ENCODE measurements around the gene MEF2D.

MEF2D gene

DNA sequence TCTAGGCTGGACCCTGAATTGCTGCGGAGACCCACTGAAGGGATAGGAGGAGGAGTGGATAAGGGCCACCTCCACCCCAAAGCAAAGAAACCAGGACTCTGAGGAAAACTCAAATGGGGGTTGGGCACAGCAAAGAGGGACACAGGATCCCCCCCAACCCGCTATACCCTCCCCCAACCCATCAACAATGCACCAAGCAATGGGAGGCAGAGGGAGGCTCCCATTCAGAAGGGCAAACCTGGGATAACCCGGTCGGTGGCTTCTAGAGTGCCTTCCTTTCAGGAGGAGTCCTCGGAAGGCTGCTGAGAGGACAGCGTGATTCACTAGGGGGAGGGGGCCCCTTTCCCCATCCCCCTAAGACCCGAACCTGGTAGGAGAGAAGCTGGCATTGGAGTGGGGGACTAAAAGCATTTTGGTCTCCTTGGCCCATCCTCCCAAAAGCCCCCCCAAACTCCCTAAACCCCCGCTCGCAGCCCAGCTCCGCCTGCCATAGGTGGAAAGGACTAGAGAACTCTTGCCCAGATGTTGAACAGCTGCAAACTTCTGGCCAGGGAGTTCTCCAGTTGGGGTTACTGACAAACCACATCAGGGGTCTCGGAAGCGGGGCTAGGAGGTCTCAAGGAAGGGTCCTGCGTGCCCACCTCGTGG is 1.3 kb downstream of the MEF2D start:
- no peak for FAIRE-seq

DNA sequence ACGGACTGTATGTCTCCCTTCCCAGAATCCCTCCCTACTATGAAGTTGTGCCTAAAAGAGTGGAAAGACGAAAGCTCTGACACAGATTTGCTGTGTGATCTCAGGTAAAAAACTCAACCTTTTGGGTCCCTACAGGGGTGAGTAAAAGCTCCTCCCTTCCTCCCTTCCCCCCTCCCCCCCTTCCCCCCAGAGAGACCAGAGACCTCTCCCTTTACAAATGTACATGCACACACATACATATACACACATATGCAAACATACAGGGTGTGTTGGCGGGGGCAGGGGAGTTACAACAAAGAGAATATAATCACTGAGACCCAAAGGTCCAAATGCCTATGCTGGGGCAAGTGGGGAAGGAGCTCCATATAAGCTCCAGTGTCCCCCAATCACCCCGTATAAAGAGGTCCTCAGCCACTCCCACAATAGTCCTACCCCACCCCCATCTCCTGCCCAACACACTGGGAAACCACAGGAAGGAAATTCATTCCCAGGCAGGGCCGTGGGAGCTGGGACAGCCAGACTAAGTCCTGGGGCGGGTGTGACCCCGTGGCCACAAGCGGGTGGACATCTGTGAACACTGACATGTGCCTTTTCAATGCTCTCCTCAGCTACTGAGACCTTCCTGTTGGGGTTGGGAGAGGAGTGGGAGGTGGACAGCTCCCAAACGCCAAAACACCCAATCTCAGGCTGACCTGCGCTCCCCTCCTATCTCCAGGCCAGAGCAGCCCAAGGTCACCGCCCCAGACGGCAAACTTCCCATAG is 2.0 kb downstream of the MEF2D start:
- FAIRE-seq = no peak

DNA sequence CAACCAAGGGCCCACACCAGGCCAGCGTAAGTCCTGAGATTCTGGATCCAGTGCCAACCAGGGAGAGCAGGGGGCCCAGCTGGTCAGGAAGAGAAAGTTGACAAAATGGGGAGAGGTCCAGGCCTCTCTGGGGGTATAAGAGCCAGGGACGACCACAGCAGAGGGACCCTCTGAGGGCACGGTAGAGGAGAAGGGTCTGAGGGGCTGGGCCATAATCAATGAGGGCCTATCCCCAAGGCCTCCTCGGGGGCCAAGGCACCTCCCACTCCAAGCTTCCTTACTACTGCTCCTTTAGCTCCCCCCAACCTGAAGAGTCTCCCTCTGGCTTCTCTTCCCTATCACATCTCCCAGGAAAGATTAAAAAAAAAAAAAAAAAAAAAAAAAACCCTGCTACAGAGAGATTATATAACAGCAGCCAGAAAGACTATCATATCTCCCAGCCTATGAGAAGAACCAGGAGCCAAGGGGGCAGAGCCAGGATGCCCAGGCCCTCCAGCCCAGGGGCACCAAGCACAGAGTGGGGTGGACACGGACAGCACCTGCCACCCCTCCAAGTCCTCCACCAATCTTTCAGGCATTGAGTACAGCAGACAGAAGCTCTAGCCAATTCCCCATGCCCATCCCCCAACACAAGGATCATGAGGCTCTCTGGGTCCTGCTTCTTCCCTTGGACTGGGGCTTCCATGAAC is 2.7 kb downstream of the MEF2D start:
- FAIRE-seq = no peak

DNA sequence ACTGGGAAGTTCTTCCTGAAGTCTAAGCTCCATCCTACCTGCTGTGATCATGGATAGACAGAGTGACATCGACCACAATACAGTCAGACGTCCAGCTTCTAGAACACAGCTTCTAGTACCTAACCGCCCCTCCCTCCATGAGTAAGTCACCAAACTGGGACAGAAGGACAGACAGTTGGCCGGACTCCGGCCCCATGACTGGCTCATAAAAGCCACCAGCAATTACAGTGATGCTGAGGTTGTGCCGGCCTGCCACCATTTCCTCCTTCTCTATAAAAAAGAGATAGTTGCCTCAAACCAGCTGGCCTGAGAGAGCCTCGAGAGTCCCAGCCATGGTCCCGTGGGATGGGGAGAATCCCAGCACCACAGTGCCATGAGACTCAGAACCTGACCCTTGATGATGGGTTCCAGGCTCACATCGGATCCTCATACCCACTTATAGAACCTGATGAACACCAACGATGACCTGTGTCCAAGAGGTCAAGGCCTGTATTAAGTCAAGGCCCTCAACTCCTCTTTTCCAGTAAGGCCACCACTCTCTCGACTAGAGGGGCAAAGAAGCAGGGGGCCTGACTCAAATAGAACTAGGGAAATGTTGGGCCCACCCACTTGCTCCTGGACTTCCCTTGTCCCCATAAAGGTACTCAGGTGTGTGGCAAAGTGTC is 3.4 kb downstream of the MEF2D start:
- FAIRE-seq = no peak

- no peak for FAIRE-seq
Observed at GRCh38 chr1:156496211-156496761, 4.3 kb downstream of the MEF2D start.

- no peak for FAIRE-seq
Observed at GRCh38 chr1:156495401-156496140, 5.0 kb downstream of the MEF2D start.

DNA sequence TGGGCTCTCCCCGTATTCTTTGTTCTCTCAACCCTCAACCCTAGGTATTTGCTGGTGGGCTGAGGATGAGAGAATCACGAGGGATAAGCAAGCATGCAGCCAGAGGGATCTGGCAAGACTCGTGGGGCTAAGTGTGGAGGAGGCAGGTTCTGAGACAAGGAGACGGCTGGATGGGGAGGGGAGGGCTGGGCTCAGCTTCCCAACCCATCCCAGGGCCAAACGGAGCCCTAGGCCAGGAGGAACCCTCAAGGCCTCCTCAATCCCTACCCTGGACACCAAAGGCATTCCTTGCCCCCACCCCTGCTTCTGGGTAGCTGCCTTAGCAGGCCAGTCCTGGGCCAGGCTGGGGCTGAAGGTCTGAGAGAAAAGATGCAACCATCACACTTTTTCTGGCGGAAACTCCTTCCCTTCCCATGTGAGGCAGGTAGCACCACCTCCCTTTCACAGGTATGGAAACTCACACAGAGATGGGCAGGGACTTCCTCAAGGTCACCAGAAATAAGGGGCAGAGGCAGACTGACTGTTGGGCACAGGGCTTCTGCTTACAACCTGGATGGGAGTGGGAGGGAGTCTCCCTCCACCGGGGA is 6.2 kb downstream of the MEF2D start:
- no peak for FAIRE-seq

DNA sequence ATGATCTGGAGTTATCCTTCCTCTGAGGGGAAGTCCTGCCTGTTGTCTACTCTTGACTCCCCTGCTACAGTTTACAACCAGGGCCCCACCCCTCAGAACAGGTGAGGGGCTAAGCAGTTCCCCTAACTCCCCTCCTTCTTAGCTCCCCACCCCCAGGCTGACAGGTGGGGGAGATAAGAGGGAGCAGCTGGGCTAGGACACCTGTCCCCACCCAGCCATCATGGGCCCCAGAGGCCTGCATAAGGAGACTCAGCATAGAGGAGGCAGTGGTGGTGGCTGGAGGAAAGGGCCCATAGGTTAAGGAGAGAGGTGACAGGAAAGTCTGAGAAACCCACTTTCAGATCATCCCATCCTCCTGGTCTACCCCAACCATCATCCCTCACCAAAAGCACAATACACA is 6.8 kb downstream of the MEF2D start:
- no peak for FAIRE-seq

GRCh38 chr1:156493154-156493631 is 7.4 kb downstream of the MEF2D start:
- no peak for FAIRE-seq

DNA sequence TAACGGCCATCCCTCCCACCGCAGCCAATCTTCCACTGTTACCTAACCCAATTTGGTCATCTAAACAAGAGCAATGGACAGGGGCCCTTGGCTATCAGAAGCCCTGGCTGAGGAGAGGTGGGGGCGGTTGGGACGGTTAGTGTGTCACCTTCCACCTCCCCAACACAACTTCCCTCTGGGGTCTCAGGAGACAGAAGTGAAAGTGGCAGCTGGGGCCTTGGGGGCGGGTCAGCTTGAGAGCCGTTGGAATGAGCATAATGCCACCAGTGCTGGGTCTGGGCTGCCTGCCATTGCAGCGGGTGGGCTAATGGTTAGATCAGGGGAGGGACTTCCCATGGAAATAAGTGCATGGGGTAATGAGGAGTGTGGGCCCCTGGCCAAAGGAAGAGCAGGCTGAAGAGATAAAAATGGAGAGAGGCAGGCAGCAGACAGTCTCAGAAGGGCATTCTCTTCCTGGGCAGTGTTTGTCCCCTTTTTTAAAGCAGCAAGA is 7.9 kb downstream of the MEF2D start:
- FAIRE-seq = no peak

- no peak for FAIRE-seq
Observed at GRCh38 chr1:156492013-156492590, 8.5 kb downstream of the MEF2D start.

GRCh38 chr1:156491151-156491949 is 9.2 kb downstream of the MEF2D start:
- FAIRE-seq = no peak

DNA sequence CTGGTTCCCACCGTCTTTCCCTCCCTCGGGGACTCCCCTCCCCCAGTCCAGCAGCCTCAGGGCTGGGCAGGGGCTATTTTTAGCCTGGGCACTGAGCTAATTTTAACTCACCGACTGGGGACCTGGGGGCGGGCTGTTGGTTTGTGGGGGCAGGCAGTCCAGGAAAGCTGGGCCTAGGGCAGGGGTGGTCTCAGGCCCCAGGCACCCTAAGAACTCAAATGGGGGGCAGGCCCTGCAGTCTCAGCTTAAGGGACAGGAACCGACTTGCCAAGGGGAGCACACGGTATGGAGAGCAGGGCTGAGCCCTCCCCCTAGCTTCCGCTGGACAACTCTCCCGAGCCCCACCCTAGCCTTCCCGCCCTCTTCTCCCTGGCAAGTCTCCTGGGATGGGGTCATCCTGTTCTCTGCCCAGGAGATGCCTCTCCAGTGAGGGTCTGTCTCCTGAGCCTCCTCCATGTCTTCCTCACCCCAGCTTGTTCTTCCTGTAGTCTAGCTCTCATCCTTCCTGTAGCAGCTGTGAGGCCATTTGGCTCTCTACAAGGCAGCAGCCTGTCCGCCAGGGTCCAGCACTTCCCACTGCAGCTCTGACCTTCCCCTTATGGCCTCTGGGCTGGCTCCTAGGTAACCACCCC is 10.1 kb downstream of the MEF2D start:
- FAIRE-seq = no peak

- no peak for FAIRE-seq
Observed at GRCh38 chr1:156489935-156490293, 10.7 kb downstream of the MEF2D start.

DNA sequence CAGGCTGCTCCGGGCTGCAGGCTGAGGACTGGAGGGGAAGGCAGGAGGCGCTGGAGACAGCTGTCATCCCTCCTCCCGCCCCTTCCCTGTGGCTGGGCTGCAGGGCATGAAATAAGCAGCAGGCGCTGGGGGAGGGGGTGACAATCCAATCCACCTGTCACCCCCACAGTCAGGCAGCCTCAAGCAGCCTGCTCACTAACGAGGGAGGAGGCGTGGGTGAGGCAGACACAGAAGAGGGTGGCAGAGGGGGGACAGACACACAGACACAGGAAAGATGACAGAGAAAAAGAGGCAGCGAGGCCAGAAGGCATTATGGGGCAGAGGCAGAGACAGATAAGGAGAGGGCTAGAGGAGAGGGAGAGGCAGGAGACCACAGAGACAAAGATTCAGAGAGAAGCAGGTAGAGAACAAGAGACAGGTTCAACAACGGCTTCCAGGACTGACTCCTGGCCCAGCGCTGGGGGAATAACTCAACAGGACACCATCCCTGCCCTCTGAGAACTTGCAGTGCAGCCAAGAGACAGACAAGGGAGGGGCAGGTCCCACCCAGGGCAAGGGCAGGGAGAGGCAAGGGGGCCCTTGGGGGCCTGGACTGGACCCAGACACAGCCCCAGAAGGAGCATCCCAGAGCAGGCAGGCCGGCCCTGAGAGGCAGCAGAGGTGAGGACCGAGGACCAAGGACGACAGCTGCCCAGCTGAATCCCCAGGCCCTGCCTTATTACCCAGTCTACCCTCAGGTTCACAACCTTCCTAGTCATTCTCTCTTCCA is 11.2 kb downstream of the MEF2D start:
- FAIRE-seq = no peak

DNA sequence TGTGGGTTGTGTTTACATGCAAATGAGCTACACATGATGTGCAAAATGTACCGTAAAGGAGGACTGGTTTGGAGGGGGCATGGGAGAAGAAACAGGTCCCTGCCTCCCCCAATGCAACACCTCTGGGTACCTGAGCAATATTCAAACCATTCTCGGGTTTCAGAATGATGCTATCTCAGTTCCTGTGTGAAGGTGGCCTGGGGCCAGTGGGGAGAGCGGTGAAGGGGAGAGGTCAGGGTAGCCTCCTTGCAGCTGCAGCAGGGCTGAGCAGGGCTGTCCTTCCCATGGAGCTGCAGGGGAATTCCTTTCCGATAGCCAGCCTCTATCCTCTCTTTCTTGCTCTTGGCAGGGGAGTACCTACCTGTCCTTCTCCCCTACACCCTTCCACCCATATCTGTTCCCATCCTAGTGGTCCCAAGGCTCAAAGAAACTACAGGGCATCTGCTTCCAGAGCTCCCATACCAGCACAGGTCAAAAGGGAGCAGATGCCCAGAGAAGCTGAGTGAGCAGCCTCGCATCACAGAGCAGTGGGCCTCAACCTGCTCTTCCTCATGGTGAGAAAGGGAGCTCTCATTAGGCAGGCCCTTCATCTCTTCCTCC is 11.9 kb downstream of the MEF2D start:
- no peak for FAIRE-seq

GRCh38 chr1:156487862-156488261 is 12.7 kb downstream of the MEF2D start:
- no peak for FAIRE-seq

Data from colon (tissue), 2 donors.